ENCODE results near the gene RPH3AL.

RPH3AL gene

GRCh38 chr17:290626-291025, 62.0 kb downstream of the RPH3AL start:
- ATAC-seq, result no peak
- no peak for TF ChIP-seq ZFP30 (CRISPR knock-in tag; IDR thresholded peaks at IDR 0.05)
- TF ChIP-seq, protein P1, sequence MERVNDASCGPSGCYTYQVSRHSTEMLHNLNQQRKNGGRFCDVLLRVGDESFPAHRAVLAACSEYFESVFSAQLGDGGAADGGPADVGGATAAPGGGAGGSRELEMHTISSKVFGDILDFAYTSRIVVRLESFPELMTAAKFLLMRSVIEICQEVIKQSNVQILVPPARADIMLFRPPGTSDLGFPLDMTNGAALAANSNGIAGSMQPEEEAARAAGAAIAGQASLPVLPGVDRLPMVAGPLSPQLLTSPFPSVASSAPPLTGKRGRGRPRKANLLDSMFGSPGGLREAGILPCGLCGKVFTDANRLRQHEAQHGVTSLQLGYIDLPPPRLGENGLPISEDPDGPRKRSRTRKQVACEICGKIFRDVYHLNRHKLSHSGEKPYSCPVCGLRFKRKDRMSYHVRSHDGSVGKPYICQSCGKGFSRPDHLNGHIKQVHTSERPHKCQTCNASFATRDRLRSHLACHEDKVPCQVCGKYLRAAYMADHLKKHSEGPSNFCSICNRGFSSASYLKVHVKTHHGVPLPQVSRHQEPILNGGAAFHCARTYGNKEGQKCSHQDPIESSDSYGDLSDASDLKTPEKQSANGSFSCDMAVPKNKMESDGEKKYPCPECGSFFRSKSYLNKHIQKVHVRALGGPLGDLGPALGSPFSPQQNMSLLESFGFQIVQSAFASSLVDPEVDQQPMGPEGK (CRISPR knock-in tag; IDR thresholded peaks at IDR 0.05; ENCODE audit: borderline replicate concordance), result no peak
- TF ChIP-seq, protein P2, sequence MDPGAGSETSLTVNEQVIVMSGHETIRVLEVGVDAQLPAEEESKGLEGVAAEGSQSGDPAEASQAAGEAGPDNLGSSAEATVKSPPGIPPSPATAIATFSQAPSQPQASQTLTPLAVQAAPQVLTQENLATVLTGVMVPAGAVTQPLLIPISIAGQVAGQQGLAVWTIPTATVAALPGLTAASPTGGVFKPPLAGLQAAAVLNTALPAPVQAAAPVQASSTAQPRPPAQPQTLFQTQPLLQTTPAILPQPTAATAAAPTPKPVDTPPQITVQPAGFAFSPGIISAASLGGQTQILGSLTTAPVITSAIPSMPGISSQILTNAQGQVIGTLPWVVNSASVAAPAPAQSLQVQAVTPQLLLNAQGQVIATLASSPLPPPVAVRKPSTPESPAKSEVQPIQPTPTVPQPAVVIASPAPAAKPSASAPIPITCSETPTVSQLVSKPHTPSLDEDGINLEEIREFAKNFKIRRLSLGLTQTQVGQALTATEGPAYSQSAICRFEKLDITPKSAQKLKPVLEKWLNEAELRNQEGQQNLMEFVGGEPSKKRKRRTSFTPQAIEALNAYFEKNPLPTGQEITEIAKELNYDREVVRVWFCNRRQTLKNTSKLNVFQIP (CRISPR knock-in tag; IDR thresholded peaks at IDR 0.05; ENCODE audit: borderline replicate concordance, low read depth), result no peak
- no peak for TF ChIP-seq RARB (CRISPR knock-in tag; IDR thresholded peaks at IDR 0.05)
- no peak for TF ChIP-seq ARNTL (CRISPR knock-in tag; IDR thresholded peaks at IDR 0.05; ENCODE audit: borderline replicate concordance, low read depth)

- TF ChIP-seq TSHZ2 (CRISPR knock-in tag; IDR thresholded peaks at IDR 0.05), result no peak
- TF ChIP-seq ZFP3 (CRISPR knock-in tag; IDR thresholded peaks at IDR 0.05), result no peak
- TF ChIP-seq ZNF70 (CRISPR knock-in tag; IDR thresholded peaks at IDR 0.05), result no peak
- no peak for TF ChIP-seq ESRRG (CRISPR knock-in tag; IDR thresholded peaks at IDR 0.05)
- TF ChIP-seq ARNTL (CRISPR knock-in tag; IDR thresholded peaks at IDR 0.05; ENCODE audit: borderline replicate concordance, low read depth), result no peak
- no peak for TF ChIP-seq ISL1 (CRISPR knock-in tag; IDR thresholded peaks at IDR 0.05)
- no peak for TF ChIP-seq TCF4 (CRISPR knock-in tag; IDR thresholded peaks at IDR 0.05; ENCODE audit: borderline replicate concordance)
- no peak for TF ChIP-seq CREB5 (CRISPR knock-in tag; IDR thresholded peaks at IDR 0.05; ENCODE audit: low read depth)
- TF ChIP-seq ZC3H10 (CRISPR knock-in tag; IDR thresholded peaks at IDR 0.05), result no peak
- no peak for TF ChIP-seq SNAI2 (CRISPR knock-in tag; IDR thresholded peaks at IDR 0.05)
- TF ChIP-seq, protein P3, sequence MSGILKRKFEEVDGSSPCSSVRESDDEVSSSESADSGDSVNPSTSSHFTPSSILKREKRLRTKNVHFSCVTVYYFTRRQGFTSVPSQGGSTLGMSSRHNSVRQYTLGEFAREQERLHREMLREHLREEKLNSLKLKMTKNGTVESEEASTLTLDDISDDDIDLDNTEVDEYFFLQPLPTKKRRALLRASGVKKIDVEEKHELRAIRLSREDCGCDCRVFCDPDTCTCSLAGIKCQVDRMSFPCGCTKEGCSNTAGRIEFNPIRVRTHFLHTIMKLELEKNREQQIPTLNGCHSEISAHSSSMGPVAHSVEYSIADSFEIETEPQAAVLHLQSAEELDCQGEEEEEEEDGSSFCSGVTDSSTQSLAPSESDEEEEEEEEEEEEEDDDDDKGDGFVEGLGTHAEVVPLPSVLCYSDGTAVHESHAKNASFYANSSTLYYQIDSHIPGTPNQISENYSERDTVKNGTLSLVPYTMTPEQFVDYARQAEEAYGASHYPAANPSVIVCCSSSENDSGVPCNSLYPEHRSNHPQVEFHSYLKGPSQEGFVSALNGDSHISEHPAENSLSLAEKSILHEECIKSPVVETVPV (CRISPR knock-in tag; IDR thresholded peaks at IDR 0.05), result no peak
- TF ChIP-seq PPARA (CRISPR knock-in tag; IDR thresholded peaks at IDR 0.05; ENCODE audit: borderline replicate concordance), result no peak
- TF ChIP-seq, protein P1 (CRISPR knock-in tag; IDR thresholded peaks at IDR 0.05; ENCODE audit: borderline replicate concordance), result no peak
- ATAC-seq, result no peak
Observed at GRCh38 chr17:290121-290521, 62.5 kb downstream of the RPH3AL start.

DNA sequence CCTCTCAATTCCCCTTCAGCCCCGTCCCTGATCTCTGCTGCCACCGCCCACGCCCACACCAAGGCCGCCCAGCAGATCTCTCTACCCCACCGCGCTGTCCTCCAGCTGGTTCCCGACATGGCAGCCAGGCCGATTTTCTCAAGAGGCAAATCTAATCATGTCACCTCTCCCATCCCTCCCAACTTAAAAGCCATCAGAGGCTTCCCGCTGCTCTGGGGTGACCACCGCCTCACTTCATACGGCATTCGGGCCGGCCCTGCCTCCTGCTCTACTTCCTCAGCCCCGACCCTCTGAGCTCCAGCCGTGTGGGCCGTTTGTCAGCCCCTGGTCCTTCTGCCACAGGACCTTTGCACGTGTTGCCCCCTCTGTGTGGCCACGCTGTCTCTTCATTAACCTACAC, 63.2 kb downstream of the RPH3AL start:
- no peak for ATAC-seq
- TF ChIP-seq RARB (CRISPR knock-in tag; IDR thresholded peaks at IDR 0.05) (no peak), TSHZ2 (CRISPR knock-in tag; IDR thresholded peaks at IDR 0.05) (no peak)
